ENCODE data around the gene POPDC2. TPM values are rescaled to one million over a fixed set of nuclear protein-coding genes. Genes with fewer than 3 reads are reported as not detected.

POPDC2 gene
- total RNA-seq, 1 donor from 2014 or later = 2.1 TPM

DNA sequence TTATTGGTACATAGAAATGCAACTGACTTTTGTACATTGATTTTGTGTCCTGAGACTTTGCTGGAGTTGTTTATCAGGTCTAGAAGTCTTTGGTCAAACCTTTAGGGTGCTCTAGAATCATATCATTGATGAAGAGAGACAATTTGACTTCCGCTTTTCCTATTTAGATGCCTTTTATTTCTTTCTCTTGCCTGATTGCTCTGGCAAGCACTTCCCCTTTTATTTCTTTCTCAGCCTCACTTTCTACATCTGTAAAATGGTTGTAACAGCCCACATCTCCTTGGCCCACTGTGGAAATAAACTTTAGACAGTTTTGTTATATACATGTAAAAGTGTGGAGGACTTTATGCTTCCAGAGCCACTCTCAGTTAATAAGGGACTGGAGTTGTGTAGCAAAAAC is 48.7 kb downstream of the POPDC2 start:
- Histone ChIP-seq H4K20me1 (ENCODE audit: insufficient read depth, low read length) (no peaks in the 10 kb centered on the region), H3K79me2 (ENCODE audit: insufficient read depth, low read length) (no peaks in the 10 kb centered on the region), H3K9ac (ENCODE audit: low read length) (no peak overlapping the region), H3K36me3 (ENCODE audit: insufficient read depth, low read length) (no peaks in the 10 kb centered on the region), H3K4me1 (ENCODE audit: insufficient read depth, low read length) (no peaks in the 10 kb centered on the region), H3K9me3 (ENCODE audit: insufficient read depth, low read depth, low read length) (no peaks in the 10 kb centered on the region), H2AFZ (ENCODE audit: low read depth, low read length) (no peak overlapping the region), H3K27ac (ENCODE audit: low read depth, low read length) (no peak overlapping the region), H3K27me3 (ENCODE audit: insufficient read depth, low read length) (peaks cover 7% of the 10 kb centered on the region), H3K4me2 (ENCODE audit: low read length) (no peak overlapping the region), H3K4me3 (ENCODE audit: insufficient read depth, low read depth, low read length) (no peak overlapping the region)
- FAIRE-seq (no peak), DNase-seq (ENCODE audit: low read depth) (no peak)
- H3K27ac Mint-ChIP-seq (ENCODE audit: unreplicated experiment) = no peak overlapping the region
- H3K36me3 Mint-ChIP-seq (ENCODE audit: low read depth, unreplicated experiment) = peaks cover 7% of the 10 kb centered on the region
- H3K4me3 Mint-ChIP-seq (ENCODE audit: unreplicated experiment) = no peak overlapping the region
- no peaks in the 10 kb centered on the region for H3K4me1 Mint-ChIP-seq (ENCODE audit: low read depth, unreplicated experiment)
- peaks cover 14% of the 10 kb centered on the region for H3K9me3 Mint-ChIP-seq (ENCODE audit: unreplicated experiment)
- H3K27me3 Mint-ChIP-seq (ENCODE audit: low read depth, unreplicated experiment) = peaks cover 17% of the 10 kb centered on the region
- TF ChIP-seq, protein P1, sequence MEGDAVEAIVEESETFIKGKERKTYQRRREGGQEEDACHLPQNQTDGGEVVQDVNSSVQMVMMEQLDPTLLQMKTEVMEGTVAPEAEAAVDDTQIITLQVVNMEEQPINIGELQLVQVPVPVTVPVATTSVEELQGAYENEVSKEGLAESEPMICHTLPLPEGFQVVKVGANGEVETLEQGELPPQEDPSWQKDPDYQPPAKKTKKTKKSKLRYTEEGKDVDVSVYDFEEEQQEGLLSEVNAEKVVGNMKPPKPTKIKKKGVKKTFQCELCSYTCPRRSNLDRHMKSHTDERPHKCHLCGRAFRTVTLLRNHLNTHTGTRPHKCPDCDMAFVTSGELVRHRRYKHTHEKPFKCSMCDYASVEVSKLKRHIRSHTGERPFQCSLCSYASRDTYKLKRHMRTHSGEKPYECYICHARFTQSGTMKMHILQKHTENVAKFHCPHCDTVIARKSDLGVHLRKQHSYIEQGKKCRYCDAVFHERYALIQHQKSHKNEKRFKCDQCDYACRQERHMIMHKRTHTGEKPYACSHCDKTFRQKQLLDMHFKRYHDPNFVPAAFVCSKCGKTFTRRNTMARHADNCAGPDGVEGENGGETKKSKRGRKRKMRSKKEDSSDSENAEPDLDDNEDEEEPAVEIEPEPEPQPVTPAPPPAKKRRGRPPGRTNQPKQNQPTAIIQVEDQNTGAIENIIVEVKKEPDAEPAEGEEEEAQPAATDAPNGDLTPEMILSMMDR (IDR thresholded peaks at IDR 0.05; ENCODE audit: insufficient read depth, low read depth, low read length) = no peak
- TF ChIP-seq EZH2 (IDR thresholded peaks at IDR 0.05; ENCODE audit: insufficient read depth, low read length) = no peak

GRCh38 chr3:119609301-119609700 is 51.1 kb downstream of the POPDC2 start:
- Histone ChIP-seq H4K20me1 (ENCODE audit: insufficient read depth, low read length) (no peaks in the 10 kb centered on the region), H3K4me2 (ENCODE audit: low read length) (no peak overlapping the region), H3K27ac (ENCODE audit: low read depth, low read length) (no peak overlapping the region), H3K27me3 (ENCODE audit: insufficient read depth, low read length) (peaks cover 7% of the 10 kb centered on the region), H3K79me2 (ENCODE audit: insufficient read depth, low read length) (no peaks in the 10 kb centered on the region), H3K4me1 (ENCODE audit: insufficient read depth, low read length) (peaks cover 9% of the 10 kb centered on the region), H2AFZ (ENCODE audit: low read depth, low read length) (no peak overlapping the region), H3K9me3 (ENCODE audit: insufficient read depth, low read depth, low read length) (no peaks in the 10 kb centered on the region), H3K36me3 (ENCODE audit: insufficient read depth, low read length) (no peaks in the 10 kb centered on the region), H3K4me3 (ENCODE audit: insufficient read depth, low read depth, low read length) (no peak overlapping the region), H3K9ac (ENCODE audit: low read length) (no peak overlapping the region)
- H3K27ac Mint-ChIP-seq (ENCODE audit: unreplicated experiment) = no peak overlapping the region
- peaks cover 15% of the 10 kb centered on the region for H3K27me3 Mint-ChIP-seq (ENCODE audit: low read depth, unreplicated experiment)
- H3K4me1 Mint-ChIP-seq (ENCODE audit: low read depth, unreplicated experiment) = peaks cover 5% of the 10 kb centered on the region
- no peak for DNase-seq (ENCODE audit: low read depth)
- H3K4me3 Mint-ChIP-seq (ENCODE audit: unreplicated experiment) = no peak overlapping the region
- peaks cover 3% of the 10 kb centered on the region for H3K36me3 Mint-ChIP-seq (ENCODE audit: low read depth, unreplicated experiment)
- no peak for FAIRE-seq
- TF ChIP-seq, protein P1 (IDR thresholded peaks at IDR 0.05; ENCODE audit: insufficient read depth, low read depth, low read length) = no peak
- TF ChIP-seq EZH2 (IDR thresholded peaks at IDR 0.05; ENCODE audit: insufficient read depth, low read length) = no peak
- H3K9me3 Mint-ChIP-seq (ENCODE audit: unreplicated experiment) = peaks cover 12% of the 10 kb centered on the region

- no peak overlapping the region for H2AFZ ChIP-seq (ENCODE audit: low read depth, low read length)
- peaks cover 9% of the 10 kb centered on the region for H3K4me1 ChIP-seq (ENCODE audit: insufficient read depth, low read length)
- H3K4me3 Mint-ChIP-seq (ENCODE audit: unreplicated experiment) = no peak overlapping the region
- H3K36me3 ChIP-seq (ENCODE audit: insufficient read depth, low read length) = no peaks in the 10 kb centered on the region
- H3K27me3 ChIP-seq (ENCODE audit: insufficient read depth, low read length) = peaks cover 7% of the 10 kb centered on the region
- H3K4me2 ChIP-seq (ENCODE audit: low read length) = no peak overlapping the region
- no peaks in the 10 kb centered on the region for H4K20me1 ChIP-seq (ENCODE audit: insufficient read depth, low read length)
- TF ChIP-seq, protein P1 (IDR thresholded peaks at IDR 0.05; ENCODE audit: insufficient read depth, low read depth, low read length) = no peak
- TF ChIP-seq EZH2 (IDR thresholded peaks at IDR 0.05; ENCODE audit: insufficient read depth, low read length) = no peak
- DNase-seq (ENCODE audit: low read depth) (no peak), FAIRE-seq (no peak)
- H3K4me1 Mint-ChIP-seq (ENCODE audit: low read depth, unreplicated experiment) = peaks cover 5% of the 10 kb centered on the region
- H3K36me3 Mint-ChIP-seq (ENCODE audit: low read depth, unreplicated experiment) = peaks cover 3% of the 10 kb centered on the region
- no peaks in the 10 kb centered on the region for H3K9me3 ChIP-seq (ENCODE audit: insufficient read depth, low read depth, low read length)
- no peak overlapping the region for H3K27ac Mint-ChIP-seq (ENCODE audit: unreplicated experiment)
- no peak overlapping the region for H3K4me3 ChIP-seq (ENCODE audit: insufficient read depth, low read depth, low read length)
- no peaks in the 10 kb centered on the region for H3K79me2 ChIP-seq (ENCODE audit: insufficient read depth, low read length)
- H3K9ac ChIP-seq (ENCODE audit: low read length) = no peak overlapping the region
- H3K27ac ChIP-seq (ENCODE audit: low read depth, low read length) = no peak overlapping the region
- peaks cover 15% of the 10 kb centered on the region for H3K27me3 Mint-ChIP-seq (ENCODE audit: low read depth, unreplicated experiment)
- peaks cover 12% of the 10 kb centered on the region for H3K9me3 Mint-ChIP-seq (ENCODE audit: unreplicated experiment)
These were observed 51.9 kb downstream of the POPDC2 start for GRCh38 chr3:119608405-119609000.

Data from astrocyte (in vitro differentiated cells and primary cell).